Parathyroid adenoma (tissue), 2 donors: ENCODE results near the gene AGR2.

Experiments
- H2AFZ ChIP-seq: fragments of 300-600 bp; sonication (generic); one replicate; pipeline ENCODE4 v1.7.0; 2017; ENCODE audit warnings: antibody characterized with exemption, mild to moderate bottlenecking
- H3K27ac ChIP-seq: fragments of 300-600 bp; sonication (generic); one replicate; pipeline ENCODE4 v1.7.0; 2017
- H3K27me3 ChIP-seq: fragments of 300-600 bp; sonication (generic); one replicate; pipeline ENCODE4 v1.7.0; 2017; ENCODE audit warnings: low read length; ENCODE audit not compliant: control insufficient read depth, insufficient read depth
- H3K36me3 ChIP-seq: fragments of 300-600 bp; sonication (generic); one replicate; pipeline ENCODE4 v1.7.0; 2017; ENCODE audit warnings: low read length; ENCODE audit not compliant: control insufficient read depth, insufficient read depth
- H3K4me1 ChIP-seq: fragments of 300-600 bp; sonication (generic); one replicate; pipeline ENCODE4 v1.7.0; 2017; ENCODE audit warnings: control low read depth
- H3K4me2 ChIP-seq: fragments of 300-600 bp; sonication (generic); one replicate; pipeline ENCODE4 v1.7.0; 2017; ENCODE audit warnings: low read length
- H3K4me3 ChIP-seq: fragments of 300-600 bp; sonication (generic); one replicate; pipeline ENCODE4 v1.7.0; 2017; ENCODE audit warnings: low read depth, low read length
- H3K79me2 ChIP-seq: fragments of 300-600 bp; sonication (generic); one replicate; pipeline ENCODE4 v1.7.0; 2017; ENCODE audit warnings: control low read depth
- H3K9ac ChIP-seq: fragments of 300-600 bp; sonication (generic); one replicate; pipeline ENCODE4 v1.7.0; 2017; ENCODE audit warnings: mild to moderate bottlenecking
- H3K9me3 ChIP-seq: fragments of 300-600 bp; sonication (generic); one replicate; pipeline ENCODE4 v1.7.0; 2017; ENCODE audit warnings: low read length; ENCODE audit not compliant: control insufficient read depth
- TF ChIP-seq, protein P1 (sequence below): fragments of 300-600 bp; sonication (generic); IDR thresholded peaks from one replicate; pipeline ENCODE4 v1.7.0; 2017; ENCODE audit warnings: antibody characterized with exemption, mild to moderate bottlenecking
- donor health status: primary hyperparathyroidism.

The AGR2 gene

DNA sequence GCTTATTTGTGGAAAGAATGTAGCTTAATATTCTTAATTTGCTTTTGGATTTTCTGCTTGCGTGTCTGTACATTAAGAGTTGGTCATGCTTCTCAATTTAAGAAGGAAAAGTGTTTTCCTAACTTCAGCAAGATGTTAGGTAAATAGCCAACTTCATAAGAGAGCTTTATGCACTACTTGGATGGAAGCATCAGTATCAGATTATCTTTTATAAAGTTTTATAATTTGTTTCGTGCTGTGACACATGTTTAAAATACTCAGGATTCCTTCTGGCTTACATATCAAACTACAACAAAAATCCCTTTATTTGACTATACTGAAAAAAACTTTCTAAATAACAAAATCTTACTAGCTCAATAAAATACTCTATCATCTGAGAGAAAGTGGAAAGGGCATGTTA, 34.8 kb upstream of the AGR2 start:
- H3K27me3 ChIP-seq = no peaks in the 10 kb centered on the region
- H2AFZ ChIP-seq = no peak overlapping the region
- H3K79me2 ChIP-seq = no peaks in the 10 kb centered on the region
- no peak overlapping the region for H3K4me3 ChIP-seq
- no peaks in the 10 kb centered on the region for H3K4me1 ChIP-seq
- no peak overlapping the region for H3K4me2 ChIP-seq
- no peaks in the 10 kb centered on the region for H3K9me3 ChIP-seq
- H3K36me3 ChIP-seq = no peaks in the 10 kb centered on the region
- H3K27ac ChIP-seq = no peak overlapping the region
- TF ChIP-seq, protein P1, sequence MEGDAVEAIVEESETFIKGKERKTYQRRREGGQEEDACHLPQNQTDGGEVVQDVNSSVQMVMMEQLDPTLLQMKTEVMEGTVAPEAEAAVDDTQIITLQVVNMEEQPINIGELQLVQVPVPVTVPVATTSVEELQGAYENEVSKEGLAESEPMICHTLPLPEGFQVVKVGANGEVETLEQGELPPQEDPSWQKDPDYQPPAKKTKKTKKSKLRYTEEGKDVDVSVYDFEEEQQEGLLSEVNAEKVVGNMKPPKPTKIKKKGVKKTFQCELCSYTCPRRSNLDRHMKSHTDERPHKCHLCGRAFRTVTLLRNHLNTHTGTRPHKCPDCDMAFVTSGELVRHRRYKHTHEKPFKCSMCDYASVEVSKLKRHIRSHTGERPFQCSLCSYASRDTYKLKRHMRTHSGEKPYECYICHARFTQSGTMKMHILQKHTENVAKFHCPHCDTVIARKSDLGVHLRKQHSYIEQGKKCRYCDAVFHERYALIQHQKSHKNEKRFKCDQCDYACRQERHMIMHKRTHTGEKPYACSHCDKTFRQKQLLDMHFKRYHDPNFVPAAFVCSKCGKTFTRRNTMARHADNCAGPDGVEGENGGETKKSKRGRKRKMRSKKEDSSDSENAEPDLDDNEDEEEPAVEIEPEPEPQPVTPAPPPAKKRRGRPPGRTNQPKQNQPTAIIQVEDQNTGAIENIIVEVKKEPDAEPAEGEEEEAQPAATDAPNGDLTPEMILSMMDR = no peak
- H3K9ac ChIP-seq = no peak overlapping the region

DNA sequence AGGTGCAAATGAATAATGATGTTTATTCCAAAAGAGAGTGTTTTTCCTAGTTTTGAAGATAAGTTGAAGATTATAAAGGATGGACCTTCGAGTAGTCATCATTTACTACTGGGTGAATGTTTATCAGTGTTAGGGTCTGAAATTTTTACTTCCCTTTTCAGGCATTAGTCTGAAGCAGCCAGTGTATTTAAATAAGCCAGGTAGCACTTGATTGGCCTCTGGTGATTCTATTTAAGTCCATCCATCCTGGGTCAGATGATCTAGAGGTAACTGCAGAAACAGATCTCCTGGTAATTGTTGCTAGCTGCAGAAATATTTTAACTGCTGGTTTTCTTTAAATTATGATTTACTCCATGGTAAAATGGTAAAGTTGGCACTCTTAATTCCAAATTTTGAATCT, 34.1 kb upstream of the AGR2 start:
- Histone ChIP-seq H2AFZ (no peak overlapping the region), H3K79me2 (no peaks in the 10 kb centered on the region)
- TF ChIP-seq, protein P1 = no peak

DNA sequence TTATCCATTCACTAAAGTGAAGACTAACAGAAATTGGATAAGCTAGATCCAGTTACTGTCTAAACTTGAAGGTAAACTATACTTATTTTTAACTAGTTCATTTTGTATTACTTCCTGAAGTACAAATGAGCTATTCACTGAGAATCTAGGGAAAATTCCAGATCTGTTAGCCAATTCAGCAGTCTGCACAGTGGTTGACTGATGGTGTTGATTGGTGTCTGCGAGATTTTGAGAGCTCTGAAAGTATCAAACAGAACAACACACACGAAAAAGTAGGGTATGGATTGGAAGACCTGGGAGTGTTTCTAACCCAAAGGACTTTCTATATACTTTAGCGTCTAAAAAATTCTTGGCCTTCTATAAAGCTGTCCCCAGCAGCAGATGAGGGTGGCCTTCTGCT, 33.6 kb upstream of the AGR2 start:
- H3K4me3 ChIP-seq = no peak overlapping the region
- no peak overlapping the region for H3K9ac ChIP-seq
- TF ChIP-seq, protein P1 = no peak
- H2AFZ ChIP-seq = no peak overlapping the region
- H3K79me2 ChIP-seq = no peaks in the 10 kb centered on the region
- no peaks in the 10 kb centered on the region for H3K4me1 ChIP-seq
- no peak overlapping the region for H3K4me2 ChIP-seq
- H3K27ac ChIP-seq = no peak overlapping the region
- no peaks in the 10 kb centered on the region for H3K9me3 ChIP-seq
- H3K36me3 ChIP-seq = no peaks in the 10 kb centered on the region
- no peaks in the 10 kb centered on the region for H3K27me3 ChIP-seq

More for the DNA sequence above, 34.1 kb upstream of the AGR2 start:
- H3K4me2 ChIP-seq = no peak overlapping the region
- H3K27me3 ChIP-seq = no peaks in the 10 kb centered on the region
- no peak overlapping the region for H3K27ac ChIP-seq
- H3K9ac ChIP-seq = no peak overlapping the region
- no peaks in the 10 kb centered on the region for H3K4me1 ChIP-seq
- H3K4me3 ChIP-seq = no peak overlapping the region
- H3K9me3 ChIP-seq = no peaks in the 10 kb centered on the region
- no peaks in the 10 kb centered on the region for H3K36me3 ChIP-seq

DNA sequence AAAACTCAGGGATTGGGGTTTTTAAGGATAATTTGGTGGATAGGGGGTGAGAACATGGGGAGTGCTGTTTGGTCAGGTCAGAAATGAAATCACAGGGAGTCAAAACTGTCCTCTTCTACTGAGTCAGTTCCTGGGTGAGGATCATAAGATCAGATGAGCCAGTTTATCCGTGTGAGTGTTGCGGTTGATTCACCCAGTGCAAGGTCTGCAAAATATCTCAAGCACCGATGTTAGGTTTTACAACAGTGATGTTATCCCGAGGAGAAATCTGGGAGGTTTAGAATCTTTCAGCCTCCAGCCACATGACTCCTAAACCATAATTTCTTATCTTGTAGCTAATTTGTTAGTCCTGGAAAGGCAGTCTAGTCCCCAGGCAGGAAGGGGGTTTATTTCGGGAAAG, 31.7 kb upstream of the AGR2 start:
- H2AFZ ChIP-seq = no peak overlapping the region

DNA sequence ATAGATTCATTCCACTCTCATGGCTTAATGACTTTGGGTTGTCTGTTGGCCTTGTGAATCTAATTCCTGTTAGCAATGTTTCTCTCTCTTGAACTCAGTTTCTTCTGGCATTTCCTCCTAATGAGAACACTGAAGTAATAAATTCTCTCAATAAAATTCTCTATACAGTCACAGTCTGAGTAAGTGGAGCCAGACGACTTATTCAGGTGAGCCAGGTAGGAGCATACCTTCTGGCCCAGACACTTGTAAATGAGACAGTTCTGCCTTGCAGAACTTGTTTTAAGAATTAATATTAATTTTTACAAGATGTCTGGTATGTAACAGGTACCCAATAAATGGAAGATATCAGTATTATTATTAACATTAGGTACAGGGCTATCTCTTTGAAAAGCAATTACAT, 28.6 kb upstream of the AGR2 start:
- Histone ChIP-seq H3K4me2 (no peak overlapping the region), H2AFZ (no peak overlapping the region), H3K9me3 (no peaks in the 10 kb centered on the region), H3K27me3 (no peaks in the 10 kb centered on the region), H3K36me3 (no peaks in the 10 kb centered on the region), H3K9ac (no peak overlapping the region), H3K4me3 (no peak overlapping the region), H3K79me2 (no peaks in the 10 kb centered on the region), H3K4me1 (no peaks in the 10 kb centered on the region), H3K27ac (no peak overlapping the region)
- TF ChIP-seq, protein P1 = no peak

More for the DNA sequence above, 31.7 kb upstream of the AGR2 start:
- H3K9me3 ChIP-seq = no peaks in the 10 kb centered on the region
- H3K4me1 ChIP-seq = no peaks in the 10 kb centered on the region
- no peak overlapping the region for H3K4me2 ChIP-seq
- no peaks in the 10 kb centered on the region for H3K36me3 ChIP-seq
- no peak overlapping the region for H3K9ac ChIP-seq
- H3K79me2 ChIP-seq = no peaks in the 10 kb centered on the region
- TF ChIP-seq, protein P1 = no peak
- H3K27ac ChIP-seq = no peak overlapping the region
- H3K4me3 ChIP-seq = no peak overlapping the region
- no peaks in the 10 kb centered on the region for H3K27me3 ChIP-seq
